Breast epithelium (tissue), 4 donors: ENCODE measurements around the gene EVC. TPM values are rescaled to one million over a fixed set of nuclear protein-coding genes. Genes with fewer than 3 reads are reported as not detected.

ENCODE experiments used
- DNase-seq, 2 donors: peaks; one replicate each; pipeline ENCODE4 v3.0.0-alpha.2; 2019; ENCODE audit warnings: low spot score in 2 of 2
- H3K27ac ChIP-seq, 2 donors: fragments of 200-600 bp; sonication (generic) in 1 of 2; one replicate each; pipeline ENCODE4 v1.5.1; 2016 to 2019; ENCODE audit warnings: mild to moderate bottlenecking in 1 of 2
- H3K27me3 ChIP-seq, 2 donors: fragments of 200-600 bp; sonication (generic) in 1 of 2; one replicate each; pipeline versions ENCODE4 v1.5.1 to v1.6.0; 2017 to 2019; ENCODE audit warnings: control low read depth in 1 of 2, mild to moderate bottlenecking in 1 of 2
- H3K36me3 ChIP-seq: fragments of 200-600 bp; one replicate; pipeline ENCODE4 v1.5.1; 2019
- H3K4me1 ChIP-seq, 2 donors: fragments of 200-600 bp; sonication (generic); one replicate each; pipeline ENCODE4 v1.5.1; 2016 to 2019; ENCODE audit warnings: control low read depth in 1 of 2
- H3K4me3 ChIP-seq, 3 donors: fragments of 200-600 bp; sonication (generic); 1 replicate in 2 of 3; 2 replicates in 1 of 3; pipeline ENCODE4 v1.5.1; 2016 to 2019; ENCODE audit warnings: mild to moderate bottlenecking in 3 of 3, moderate library complexity in 2 of 3
- H3K9me3 ChIP-seq, 2 donors: fragments of 200-600 bp; sonication (generic) in 1 of 2; one replicate each; pipeline ENCODE4 v1.5.1; 2016 to 2019; ENCODE audit warnings: control low read depth in 1 of 2
- POLR2A ChIP-seq: fragments of 450-650 bp; IDR thresholded peaks from one replicate; pipeline ENCODE4 v1.6.1; 2016; ENCODE audit warnings: antibody characterized with exemption, mild to moderate bottlenecking, moderate library complexity
- POLR2AphosphoS5 ChIP-seq, 3 donors: sonication (generic); formaldehyde crosslinking; IDR thresholded peaks; one replicate each; pipeline ENCODE4 v1.6.1; 2017; ENCODE audit warnings: antibody characterized with exemption in 3 of 3
- intact Hi-C: fragments of 100-400 bp; cut with DNase I; formaldehyde crosslinking; loops from one replicate; pipeline ENCODE4 v1.15.1; 2023; ENCODE audit warnings: low total_unique reads
- total RNA-seq, 3 donors: library from RNA; depleted of rRNA; stranded (reverse); fragments of >200 nt; gene quantifications; one replicate each; pipeline ENCODE4 v1.1.0, GENCODE V29; 2016
- TF ChIP-seq, protein P1 (sequence below), 3 donors: fragments of 450-650 bp; IDR thresholded peaks; one replicate each; pipeline ENCODE4 v1.5.1; 2016 to 2017; ENCODE audit warnings: antibody characterized with exemption in 3 of 3, mild to moderate bottlenecking in 3 of 3, moderate library complexity in 3 of 3

The EVC gene
- total RNA-seq, 3 donors from 2014 or later, result 20.0 to 27.5 (median 25.9) TPM

DNA sequence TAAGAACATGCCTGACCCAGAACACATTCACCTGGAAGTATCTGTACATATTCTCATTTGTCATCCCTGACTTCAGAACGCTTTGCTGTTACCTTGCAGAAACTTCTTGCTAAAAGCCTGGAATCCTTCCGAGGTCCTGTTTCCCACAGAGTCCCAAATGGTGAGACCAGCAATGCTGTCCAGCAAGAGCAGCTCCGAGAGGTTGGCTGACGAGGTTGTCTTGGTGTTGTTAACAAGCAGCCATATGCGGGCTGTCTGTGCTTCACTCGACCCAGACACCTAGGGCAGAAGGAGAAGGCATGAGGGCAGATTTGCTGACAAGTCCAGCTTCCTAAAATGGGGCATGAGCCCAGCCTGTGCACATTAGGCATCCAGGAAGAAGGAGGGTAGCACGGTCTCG, 21.9 kb upstream of the EVC start:
- Histone ChIP-seq H3K4me1 (no peaks in the 10 kb centered on the region), H3K9me3 (no peaks in the 10 kb centered on the region), H3K36me3 (peaks cover 9% of the 10 kb centered on the region), H3K27me3 (no peaks in the 10 kb centered on the region), H3K27ac (no peak overlapping the region), H3K4me3 (no peak overlapping the region)
- TF ChIP-seq POLR2AphosphoS5 (IDR thresholded peaks at IDR 0.05) (no peak), POLR2A (no peak)
- TF ChIP-seq, protein P1, sequence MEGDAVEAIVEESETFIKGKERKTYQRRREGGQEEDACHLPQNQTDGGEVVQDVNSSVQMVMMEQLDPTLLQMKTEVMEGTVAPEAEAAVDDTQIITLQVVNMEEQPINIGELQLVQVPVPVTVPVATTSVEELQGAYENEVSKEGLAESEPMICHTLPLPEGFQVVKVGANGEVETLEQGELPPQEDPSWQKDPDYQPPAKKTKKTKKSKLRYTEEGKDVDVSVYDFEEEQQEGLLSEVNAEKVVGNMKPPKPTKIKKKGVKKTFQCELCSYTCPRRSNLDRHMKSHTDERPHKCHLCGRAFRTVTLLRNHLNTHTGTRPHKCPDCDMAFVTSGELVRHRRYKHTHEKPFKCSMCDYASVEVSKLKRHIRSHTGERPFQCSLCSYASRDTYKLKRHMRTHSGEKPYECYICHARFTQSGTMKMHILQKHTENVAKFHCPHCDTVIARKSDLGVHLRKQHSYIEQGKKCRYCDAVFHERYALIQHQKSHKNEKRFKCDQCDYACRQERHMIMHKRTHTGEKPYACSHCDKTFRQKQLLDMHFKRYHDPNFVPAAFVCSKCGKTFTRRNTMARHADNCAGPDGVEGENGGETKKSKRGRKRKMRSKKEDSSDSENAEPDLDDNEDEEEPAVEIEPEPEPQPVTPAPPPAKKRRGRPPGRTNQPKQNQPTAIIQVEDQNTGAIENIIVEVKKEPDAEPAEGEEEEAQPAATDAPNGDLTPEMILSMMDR (IDR thresholded peaks at IDR 0.05), result no peak
- no peak for DNase-seq
- intact Hi-C loops, result no loop called here

DNA sequence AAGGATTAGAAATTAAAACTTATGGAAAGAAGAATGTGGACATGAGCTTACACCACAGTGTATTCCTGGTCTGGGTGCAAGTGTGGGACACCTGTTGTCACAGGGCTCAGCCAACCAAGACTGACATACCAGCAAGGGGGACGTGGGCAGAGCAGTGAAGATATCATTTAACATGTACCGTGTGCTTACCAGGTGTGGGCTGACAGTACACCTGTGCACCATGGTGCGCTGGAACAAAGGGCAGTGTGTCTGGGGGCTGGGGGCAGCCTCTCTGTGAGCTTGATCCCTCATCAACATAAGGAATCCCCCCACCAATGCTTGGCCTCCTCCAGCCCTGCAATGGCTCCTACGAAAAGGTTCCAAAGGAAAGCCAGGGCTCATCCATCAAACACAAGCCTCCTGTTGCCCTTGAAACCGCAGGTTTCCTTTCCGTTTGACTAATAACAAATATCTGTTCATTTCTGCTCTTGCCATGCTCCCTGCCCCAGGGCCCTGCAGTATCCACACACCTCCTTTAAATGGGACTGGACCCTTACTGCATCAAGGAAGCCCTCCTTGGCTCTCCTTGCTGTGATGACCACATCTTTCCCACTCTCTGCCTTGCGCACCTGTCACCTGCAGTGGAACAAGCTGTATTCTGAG, 19.4 kb upstream of the EVC start:
- no peak for DNase-seq
- H3K27ac ChIP-seq, result no peak overlapping the region
- peaks cover 12% of the 10 kb centered on the region for H3K36me3 ChIP-seq
- intact Hi-C loops, result no loop called here
- H3K4me1 ChIP-seq, result no peaks in the 10 kb centered on the region
- H3K9me3 ChIP-seq, result no peaks in the 10 kb centered on the region
- H3K4me3 ChIP-seq, result no peak overlapping the region
- TF ChIP-seq POLR2AphosphoS5 (IDR thresholded peaks at IDR 0.05), result no peak
- TF ChIP-seq POLR2A, result no peak
- TF ChIP-seq, protein P1 (IDR thresholded peaks at IDR 0.05), result no peak
- H3K27me3 ChIP-seq, result no peaks in the 10 kb centered on the region

DNA sequence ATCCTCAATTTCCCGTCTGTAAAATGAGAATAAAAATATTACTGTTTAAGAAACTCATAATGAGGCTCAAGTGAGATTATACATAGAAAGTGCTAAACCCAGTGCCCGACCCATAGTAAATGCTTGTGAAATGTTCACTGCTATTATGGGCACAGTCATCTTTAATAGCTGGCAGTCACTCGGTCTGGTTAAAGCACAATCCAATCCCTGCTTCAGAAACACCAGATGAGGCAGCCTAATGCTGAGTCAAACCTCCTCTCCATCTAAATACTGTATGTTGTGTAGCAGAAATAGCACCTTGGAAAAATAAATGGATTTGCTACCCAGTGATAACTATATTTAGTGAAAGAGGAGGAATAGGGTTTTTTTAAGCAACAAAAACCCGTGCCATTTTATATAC, 17.1 kb upstream of the EVC start:
- H3K27me3 ChIP-seq, result no peaks in the 10 kb centered on the region
- TF ChIP-seq, protein P1 (IDR thresholded peaks at IDR 0.05), result no peak
- TF ChIP-seq POLR2A, result no peak
- TF ChIP-seq POLR2AphosphoS5 (IDR thresholded peaks at IDR 0.05), result no peak
- no peak overlapping the region for H3K27ac ChIP-seq
- intact Hi-C loops, result no loop called here
- no peak overlapping the region for H3K4me3 ChIP-seq
- peaks cover 3% of the 10 kb centered on the region for H3K36me3 ChIP-seq
- no peaks in the 10 kb centered on the region for H3K4me1 ChIP-seq
- H3K9me3 ChIP-seq, result no peaks in the 10 kb centered on the region
- DNase-seq, result no peak

DNA sequence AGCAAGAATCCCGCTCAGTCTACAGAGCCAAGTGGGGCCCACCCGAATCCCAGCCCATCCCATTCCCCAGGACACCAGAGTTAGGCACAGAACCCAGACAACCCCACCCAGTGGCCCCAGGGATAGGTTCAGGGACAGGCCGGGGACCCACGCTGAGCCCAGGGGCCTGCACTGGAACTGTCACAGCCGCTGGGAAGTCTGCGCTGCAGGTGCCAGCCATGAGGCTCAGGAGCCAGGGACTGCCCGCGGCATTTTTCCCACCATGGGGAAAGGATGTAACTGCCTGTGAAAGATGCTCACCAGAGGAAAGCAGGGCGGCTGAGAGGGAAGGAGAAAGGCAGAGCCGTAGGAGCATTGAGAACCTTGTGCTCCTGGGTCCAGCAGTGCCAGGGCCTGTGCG, 14.7 kb upstream of the EVC start:
- TF ChIP-seq, protein P1 (IDR thresholded peaks at IDR 0.05), result no peak
- no peak for TF ChIP-seq POLR2A
- TF ChIP-seq POLR2AphosphoS5 (IDR thresholded peaks at IDR 0.05), result no peak
- no peak overlapping the region for H3K27ac ChIP-seq
- H3K4me1 ChIP-seq, result no peaks in the 10 kb centered on the region
- no peak overlapping the region for H3K4me3 ChIP-seq
- H3K36me3 ChIP-seq, result peaks cover 3% of the 10 kb centered on the region
- H3K9me3 ChIP-seq, result no peaks in the 10 kb centered on the region
- intact Hi-C loops, result no loop called here
- no peaks in the 10 kb centered on the region for H3K27me3 ChIP-seq
- DNase-seq, result no peak

DNA sequence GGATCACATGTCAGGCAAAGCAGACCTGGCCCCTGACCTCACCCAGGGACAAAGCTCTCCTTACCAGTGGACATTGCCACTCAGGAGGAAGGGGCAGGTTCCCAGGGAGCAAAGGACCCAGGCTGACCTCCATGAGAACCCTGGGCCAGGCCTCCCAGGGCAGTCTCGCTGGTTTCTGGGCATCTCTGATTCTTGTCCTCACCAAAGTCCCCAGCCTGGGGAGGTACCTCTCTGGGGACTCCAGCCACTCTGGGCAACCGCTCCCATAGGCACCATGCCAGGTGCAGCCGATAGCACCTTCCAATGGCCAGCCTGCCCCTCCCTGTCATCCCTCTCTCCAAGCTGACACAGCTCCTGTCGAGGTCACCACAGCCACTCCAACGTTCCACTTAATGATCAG, 10.5 kb upstream of the EVC start:
- Histone ChIP-seq H3K36me3 (peaks cover 3% of the 10 kb centered on the region), H3K9me3 (no peaks in the 10 kb centered on the region), H3K4me1 (no peaks in the 10 kb centered on the region), H3K4me3 (no peak overlapping the region), H3K27me3 (no peaks in the 10 kb centered on the region), H3K27ac (no peak overlapping the region)
- TF ChIP-seq POLR2A (no peak), POLR2AphosphoS5 (IDR thresholded peaks at IDR 0.05) (no peak)
- TF ChIP-seq, protein P1 (IDR thresholded peaks at IDR 0.05), result no peak
- intact Hi-C loops, result no loop called here
- no peak for DNase-seq
